ENCODE results near the gene NLGN4X. TPM values are rescaled to one million over a fixed set of nuclear protein-coding genes. Genes with fewer than 3 reads are reported as not detected.

Gene NLGN4X
- total RNA-seq (ENCODE audit: low replicate concordance) = 0.08 TPM in 1 of 2 replicates, not detected in the other

- TF ChIP-seq, protein P1, sequence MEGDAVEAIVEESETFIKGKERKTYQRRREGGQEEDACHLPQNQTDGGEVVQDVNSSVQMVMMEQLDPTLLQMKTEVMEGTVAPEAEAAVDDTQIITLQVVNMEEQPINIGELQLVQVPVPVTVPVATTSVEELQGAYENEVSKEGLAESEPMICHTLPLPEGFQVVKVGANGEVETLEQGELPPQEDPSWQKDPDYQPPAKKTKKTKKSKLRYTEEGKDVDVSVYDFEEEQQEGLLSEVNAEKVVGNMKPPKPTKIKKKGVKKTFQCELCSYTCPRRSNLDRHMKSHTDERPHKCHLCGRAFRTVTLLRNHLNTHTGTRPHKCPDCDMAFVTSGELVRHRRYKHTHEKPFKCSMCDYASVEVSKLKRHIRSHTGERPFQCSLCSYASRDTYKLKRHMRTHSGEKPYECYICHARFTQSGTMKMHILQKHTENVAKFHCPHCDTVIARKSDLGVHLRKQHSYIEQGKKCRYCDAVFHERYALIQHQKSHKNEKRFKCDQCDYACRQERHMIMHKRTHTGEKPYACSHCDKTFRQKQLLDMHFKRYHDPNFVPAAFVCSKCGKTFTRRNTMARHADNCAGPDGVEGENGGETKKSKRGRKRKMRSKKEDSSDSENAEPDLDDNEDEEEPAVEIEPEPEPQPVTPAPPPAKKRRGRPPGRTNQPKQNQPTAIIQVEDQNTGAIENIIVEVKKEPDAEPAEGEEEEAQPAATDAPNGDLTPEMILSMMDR (IDR thresholded peaks at IDR 0.05; ENCODE audit: insufficient read depth, low read length) = no peak
- no peak for DNase-seq (ENCODE audit: low read depth)
- no peak within 1 kb of the TSS for H3K4me3 ChIP-seq (ENCODE audit: low read depth, low read length)
Observed at GRCh38 chrX:6228720-6229119, at the start of gene NLGN4X. NLGN4X (minus strand) TSS chrX:6228867; CDS start chrX:6151466, 77,401 bp downstream.

DNA sequence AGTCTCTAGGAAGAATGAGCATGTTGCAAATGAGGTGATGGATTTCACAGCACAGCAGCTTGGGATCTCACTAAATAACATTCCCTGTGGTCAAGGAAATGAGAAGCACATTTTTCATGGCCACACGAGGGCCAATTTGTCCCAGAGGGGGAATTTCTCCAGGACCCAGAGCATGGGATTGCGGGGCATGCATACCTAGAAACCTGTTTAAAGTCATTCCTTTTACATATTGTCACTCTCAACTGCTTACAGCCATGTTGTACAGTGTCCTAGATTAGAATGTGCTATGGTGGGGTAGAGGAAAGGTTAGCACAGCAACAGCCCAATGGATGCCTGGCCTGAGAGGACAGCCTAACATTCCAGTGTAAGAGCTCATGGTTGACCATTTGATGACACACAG, 37.4 kb upstream of the NLGN4X start:
- no peak overlapping the region for H3K4me3 ChIP-seq (ENCODE audit: low read depth, low read length)
- DNase-seq (ENCODE audit: low read depth) = no peak
- TF ChIP-seq, protein P1 (IDR thresholded peaks at IDR 0.05; ENCODE audit: insufficient read depth, low read length) = no peak

DNA sequence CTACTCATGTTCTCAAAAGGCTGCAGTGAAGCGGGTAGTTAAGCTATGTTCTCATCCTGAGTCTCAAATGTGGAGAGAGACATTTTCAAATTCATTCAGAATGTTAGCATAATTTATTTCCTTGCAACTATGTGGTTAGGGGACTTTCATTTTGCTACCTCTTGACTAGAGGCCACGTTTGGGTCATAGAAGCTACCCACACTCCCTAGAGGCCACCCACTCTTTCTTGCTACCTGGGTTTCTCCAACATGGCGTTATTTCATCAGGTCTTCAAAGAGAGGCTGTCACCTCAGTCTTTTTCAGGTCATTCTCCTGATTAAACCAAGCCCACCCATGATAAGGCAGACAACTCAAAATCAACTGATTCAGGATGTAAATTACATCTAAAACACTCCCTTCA, 34.3 kb upstream of the NLGN4X start:
- TF ChIP-seq, protein P1 (IDR thresholded peaks at IDR 0.05; ENCODE audit: insufficient read depth, low read length) = no peak
- H3K4me3 ChIP-seq (ENCODE audit: low read depth, low read length) = no peak overlapping the region
- no peak for DNase-seq (ENCODE audit: low read depth)

DNA sequence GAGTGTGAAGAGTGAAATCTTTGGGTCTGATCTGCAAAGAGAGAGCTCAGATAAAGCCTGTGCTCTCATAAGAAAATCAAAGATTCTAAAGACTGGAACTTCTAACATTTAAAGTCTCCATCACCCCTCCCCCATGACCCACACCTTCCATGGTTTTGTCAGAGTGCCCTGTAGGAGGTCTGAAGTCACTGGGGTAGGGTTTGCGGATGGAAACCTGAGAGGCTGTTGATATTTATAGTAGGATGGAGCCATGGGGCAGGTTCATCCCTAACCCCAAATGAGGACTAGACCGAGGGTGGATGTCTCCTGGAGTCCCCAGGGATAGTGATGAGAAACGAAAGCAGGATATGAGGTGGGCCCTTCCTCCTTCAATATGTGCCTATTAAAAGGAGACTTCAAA, 28.4 kb upstream of the NLGN4X start:
- H3K4me3 ChIP-seq (ENCODE audit: low read depth, low read length) = no peak overlapping the region
- DNase-seq (ENCODE audit: low read depth) = no peak
- TF ChIP-seq, protein P1 (IDR thresholded peaks at IDR 0.05; ENCODE audit: insufficient read depth, low read length) = no peak

DNA sequence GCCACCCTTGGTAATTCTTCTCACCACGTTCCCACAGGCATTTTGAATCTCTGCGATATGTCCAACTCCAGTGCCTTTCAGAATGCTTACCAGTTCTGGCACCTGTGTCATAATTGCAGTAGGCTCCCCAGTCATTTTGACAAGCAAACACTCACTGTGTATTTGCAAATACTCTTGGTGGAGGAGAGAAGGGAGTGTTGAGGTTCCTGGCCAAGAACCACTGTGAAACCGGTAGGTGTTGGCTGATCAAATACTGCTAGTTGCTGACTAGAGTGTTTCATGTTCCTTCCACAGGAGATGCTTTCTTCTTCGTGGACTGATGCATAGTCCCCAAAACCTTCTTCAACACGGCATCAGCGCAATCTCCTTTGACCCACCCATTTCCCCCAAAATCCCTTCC, 16.0 kb upstream of the NLGN4X start:
- TF ChIP-seq, protein P1 (IDR thresholded peaks at IDR 0.05; ENCODE audit: insufficient read depth, low read length) = no peak
- no peak for DNase-seq (ENCODE audit: low read depth)
- no peak overlapping the region for H3K4me3 ChIP-seq (ENCODE audit: low read depth, low read length)

GRCh38 chrX:6238576-6238975, 9.9 kb upstream of the NLGN4X start:
- TF ChIP-seq, protein P1 (IDR thresholded peaks at IDR 0.05; ENCODE audit: insufficient read depth, low read length) = no peak
- no peak overlapping the region for H3K4me3 ChIP-seq (ENCODE audit: low read depth, low read length)
- DNase-seq (ENCODE audit: low read depth) = no peak

GRCh38 chrX:6227935-6228334, 732 bp downstream of the NLGN4X start:
- DNase-seq (ENCODE audit: low read depth) = no peak

More at GRCh38 chrX:6227935-6228334, 732 bp downstream of the NLGN4X start:
- no peak overlapping the region for H3K4me3 ChIP-seq (ENCODE audit: low read depth, low read length)
- TF ChIP-seq, protein P1 (IDR thresholded peaks at IDR 0.05; ENCODE audit: insufficient read depth, low read length) = no peak
